Peyer's patch (tissue), 4 donors: ENCODE results near the gene HDAC4. TPM values are rescaled to one million over a fixed set of nuclear protein-coding genes. Genes with fewer than 3 reads are reported as not detected.

Source experiments
- DNase-seq, 3 donors: peaks; one replicate each; pipeline ENCODE4 v3.0.0-alpha.2; 2017 to 2019
- H3K27ac ChIP-seq, 4 donors: fragments of 200-600 bp; sonication (generic); one replicate each; pipeline ENCODE4 v1.5.1; 2016 to 2019
- H3K27me3 ChIP-seq, 2 donors: fragments of 200-600 bp; sonication (generic); one replicate each; pipeline ENCODE4 v1.5.1; 2019
- H3K36me3 ChIP-seq, 3 donors: fragments of 200-600 bp; sonication (generic); one replicate each; pipeline ENCODE4 v1.5.1; 2016 to 2019
- H3K4me1 ChIP-seq, 4 donors: fragments of 200-600 bp; sonication (generic); one replicate each; pipeline ENCODE4 v1.5.1; 2016 to 2019
- H3K4me3 ChIP-seq, 4 donors: fragments of 200-600 bp; sonication (generic); 1 replicate in 3 of 4; 2 replicates in 1 of 4; pipeline ENCODE4 v1.5.1; 2016 to 2019; ENCODE audit warnings: mild to moderate bottlenecking in 1 of 4
- H3K9me3 ChIP-seq, 4 donors: fragments of 200-600 bp; sonication (generic); one replicate each; pipeline ENCODE4 v1.5.1; 2016 to 2019; ENCODE audit warnings: mild to moderate bottlenecking in 1 of 4
- POLR2A ChIP-seq, 2 donors: fragments of 450-650 bp; IDR thresholded peaks; one replicate each; pipeline ENCODE4 v1.5.1; 2017; ENCODE audit warnings: antibody characterized with exemption in 2 of 2, mild to moderate bottlenecking in 2 of 2, moderate library complexity in 2 of 2
- total RNA-seq, 4 donors: library from RNA; depleted of rRNA; stranded (reverse); fragments of >200 nt; gene quantifications; one replicate each; pipeline ENCODE4 v1.1.0, GENCODE V29; 2016
- TF ChIP-seq, protein P1 (sequence below), 6 experiments: fragments of 450-650 bp in 4 of 6; fragments of 200-600 bp in 2 of 6; sonication (generic) in 1 of 6; IDR thresholded peaks; one replicate each; pipeline ENCODE4 v1.5.1; 2017 to 2019; ENCODE audit warnings: antibody characterized with exemption in 6 of 6, mild to moderate bottlenecking in 3 of 6, moderate library complexity in 1 of 6

HDAC4 gene
- total RNA-seq, 4 donors from 2014 or later, result 28.9 to 198 (median 102) TPM

- no peaks in the 10 kb centered on the region for H3K9me3 ChIP-seq
- no peaks in the 10 kb centered on the region for H3K4me1 ChIP-seq
- H3K27ac ChIP-seq, result no peak overlapping the region
- H3K4me3 ChIP-seq, result no peak overlapping the region
- H3K27me3 ChIP-seq, result no peaks in the 10 kb centered on the region
- no peak for DNase-seq
- H3K36me3 ChIP-seq, result peaks cover 0 to 84% (median 0%) of the 10 kb centered on the region in 3 donors
- no peak for TF ChIP-seq POLR2A (IDR thresholded peaks at IDR 0.05)
- TF ChIP-seq, protein P1, sequence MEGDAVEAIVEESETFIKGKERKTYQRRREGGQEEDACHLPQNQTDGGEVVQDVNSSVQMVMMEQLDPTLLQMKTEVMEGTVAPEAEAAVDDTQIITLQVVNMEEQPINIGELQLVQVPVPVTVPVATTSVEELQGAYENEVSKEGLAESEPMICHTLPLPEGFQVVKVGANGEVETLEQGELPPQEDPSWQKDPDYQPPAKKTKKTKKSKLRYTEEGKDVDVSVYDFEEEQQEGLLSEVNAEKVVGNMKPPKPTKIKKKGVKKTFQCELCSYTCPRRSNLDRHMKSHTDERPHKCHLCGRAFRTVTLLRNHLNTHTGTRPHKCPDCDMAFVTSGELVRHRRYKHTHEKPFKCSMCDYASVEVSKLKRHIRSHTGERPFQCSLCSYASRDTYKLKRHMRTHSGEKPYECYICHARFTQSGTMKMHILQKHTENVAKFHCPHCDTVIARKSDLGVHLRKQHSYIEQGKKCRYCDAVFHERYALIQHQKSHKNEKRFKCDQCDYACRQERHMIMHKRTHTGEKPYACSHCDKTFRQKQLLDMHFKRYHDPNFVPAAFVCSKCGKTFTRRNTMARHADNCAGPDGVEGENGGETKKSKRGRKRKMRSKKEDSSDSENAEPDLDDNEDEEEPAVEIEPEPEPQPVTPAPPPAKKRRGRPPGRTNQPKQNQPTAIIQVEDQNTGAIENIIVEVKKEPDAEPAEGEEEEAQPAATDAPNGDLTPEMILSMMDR (IDR thresholded peaks at IDR 0.05), result no peak
Observed at GRCh38 chr2:239129147-239129920, 271.5 kb downstream of the HDAC4 start.

- no peaks in the 10 kb centered on the region for H3K4me1 ChIP-seq
- DNase-seq, result no peak
- H3K4me3 ChIP-seq, result no peak overlapping the region
- no peak overlapping the region for H3K27ac ChIP-seq
- H3K36me3 ChIP-seq, result peaks cover 0 to 78% (median 0%) of the 10 kb centered on the region in 3 donors
- H3K27me3 ChIP-seq, result no peaks in the 10 kb centered on the region
- TF ChIP-seq, protein P1 (IDR thresholded peaks at IDR 0.05), result no peak
- TF ChIP-seq POLR2A (IDR thresholded peaks at IDR 0.05), result no peak
- H3K9me3 ChIP-seq, result no peaks in the 10 kb centered on the region
Observed at GRCh38 chr2:239128706-239129105, 272.1 kb downstream of the HDAC4 start.

DNA sequence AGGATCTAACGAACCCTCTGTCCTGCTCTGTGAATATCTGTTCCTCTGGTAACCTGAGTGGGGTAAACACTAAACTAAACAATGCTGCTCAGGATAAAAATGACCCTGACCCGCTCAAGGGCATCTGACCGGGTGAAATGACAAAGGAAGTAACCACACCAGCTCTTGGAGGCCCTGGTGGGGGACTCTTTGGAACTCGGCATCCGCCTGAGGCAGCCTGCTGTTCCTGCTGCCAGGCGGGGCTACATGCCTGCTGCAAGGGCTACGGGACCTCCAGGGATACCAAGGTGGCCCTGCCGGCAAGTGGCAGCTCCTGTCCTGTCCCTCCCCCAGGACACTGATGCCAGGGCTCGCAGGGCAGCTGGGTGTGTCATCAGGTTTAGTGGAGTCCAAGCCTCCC lies 273.3 kb downstream of the HDAC4 start:
- Histone ChIP-seq H3K9me3 (no peaks in the 10 kb centered on the region), H3K27ac (no peak overlapping the region), H3K4me1 (no peaks in the 10 kb centered on the region), H3K4me3 (no peak overlapping the region), H3K36me3 (peaks cover 0 to 70% (median 0%) of the 10 kb centered on the region in 3 donors), H3K27me3 (no peaks in the 10 kb centered on the region)
- no peak for DNase-seq
- TF ChIP-seq, protein P1 (IDR thresholded peaks at IDR 0.05), result no peak
- TF ChIP-seq POLR2A (IDR thresholded peaks at IDR 0.05), result no peak

DNA sequence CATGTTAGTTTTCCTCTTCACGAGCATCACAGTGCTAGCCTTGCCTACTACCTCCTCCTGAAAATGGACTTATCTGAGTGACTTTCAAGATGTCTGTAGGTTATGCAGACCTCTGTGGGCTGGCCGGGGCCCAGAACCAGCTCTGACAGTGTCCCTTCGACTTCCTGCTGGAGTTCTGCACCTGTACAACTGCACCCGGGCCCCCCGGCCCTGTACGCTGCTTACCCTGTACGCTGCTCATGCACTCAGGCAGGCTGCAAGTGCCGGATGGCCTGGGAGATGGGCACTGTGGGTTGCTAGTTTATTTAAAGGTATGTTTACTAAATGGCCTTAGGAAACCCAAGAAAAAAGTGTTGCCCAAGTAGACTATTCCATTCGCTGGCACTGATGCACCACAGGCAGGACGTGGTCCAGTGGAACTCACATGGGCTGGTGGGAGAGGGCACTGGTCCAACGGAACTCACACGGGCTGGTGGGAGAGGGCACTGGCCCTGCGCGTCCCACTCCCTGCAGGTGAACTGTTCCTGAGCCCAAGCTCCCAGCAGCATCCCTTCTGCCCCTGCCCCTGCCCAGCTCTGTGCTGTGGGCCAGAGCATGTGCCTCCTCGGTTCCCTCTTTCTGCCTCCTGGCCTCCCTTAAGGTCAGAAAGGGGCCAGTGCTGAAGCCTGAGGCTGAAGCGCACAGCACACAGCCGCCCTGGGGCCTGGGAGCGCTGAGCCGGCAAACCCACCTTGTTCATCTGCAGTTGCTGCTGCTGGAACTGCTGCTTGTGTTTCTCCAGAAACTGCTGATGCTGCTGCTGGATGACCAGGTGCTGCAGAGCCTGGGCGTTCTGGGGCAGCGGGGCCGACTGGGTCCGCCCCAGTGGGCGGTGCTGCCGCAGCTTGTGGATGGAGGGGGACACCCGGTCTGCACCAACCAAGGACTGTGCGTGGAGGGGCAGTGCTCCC lies 274.8 kb downstream of the HDAC4 start:
- Histone ChIP-seq H3K4me1 (no peaks in the 10 kb centered on the region), H3K4me3 (no peak overlapping the region), H3K27ac (no peak overlapping the region), H3K36me3 (peaks cover 0 to 56% (median 0%) of the 10 kb centered on the region in 3 donors), H3K27me3 (no peaks in the 10 kb centered on the region), H3K9me3 (no peaks in the 10 kb centered on the region)
- no peak for TF ChIP-seq POLR2A (IDR thresholded peaks at IDR 0.05)
- TF ChIP-seq, protein P1 (IDR thresholded peaks at IDR 0.05), result no peak
- no peak for DNase-seq

GRCh38 chr2:239124152-239124899 lies 276.5 kb downstream of the HDAC4 start:
- Histone ChIP-seq H3K4me1 (no peaks in the 10 kb centered on the region), H3K4me3 (no peak overlapping the region), H3K27ac (no peak overlapping the region), H3K36me3 (peaks cover 0 to 46% (median 0%) of the 10 kb centered on the region in 3 donors), H3K27me3 (no peaks in the 10 kb centered on the region), H3K9me3 (no peaks in the 10 kb centered on the region)
- no peak for DNase-seq
- no peak for TF ChIP-seq POLR2A (IDR thresholded peaks at IDR 0.05)
- TF ChIP-seq, protein P1 (IDR thresholded peaks at IDR 0.05), result no peak
